B cell (primary cell): ENCODE results near the gene HELT. TPM values are rescaled to one million over a fixed set of nuclear protein-coding genes. Genes with fewer than 3 reads are reported as not detected.

Source experiments
- ATAC-seq: fragments of 200-7000 bp; cut with Tn5 transposase; one replicate; pipeline ENCODE4 v1.10.0; 2021; ENCODE audit warnings: low read depth, mild to moderate bottlenecking, moderate number of reproducible peaks, moderate library complexity
- CTCF ChIA-PET: fragments of 350-600 bp; sonication (Branson Sonifier 250); formaldehyde crosslinking; loops from one replicate; lab custom pipeline; 2021; ENCODE audit warnings: antibody characterized with exemption, inconsistent platforms; lab: Charles Lee
- POLR2A ChIA-PET: fragments of 350-600 bp; sonication (Branson Sonifier 250); formaldehyde crosslinking; loops from one replicate; lab custom pipeline; 2021; ENCODE audit warnings: antibody characterized with exemption; lab: Charles Lee
- DNase-seq: peaks from one replicate; pipeline ENCODE4 v3.0.0; 2013
- H2AFZ ChIP-seq: 2 replicates; pipeline ENCODE4 v1.6.1; 2012; ENCODE audit warnings: mild to moderate bottlenecking, low read depth, low read length; ENCODE audit not compliant: insufficient read depth, poor library complexity, severe bottlenecking
- H3K27ac ChIP-seq, 2 donors: 1 replicate in 1 of 2; 2 replicates in 1 of 2; pipeline ENCODE4 v1.5.1; 2012 to 2013; ENCODE audit warnings: low read length in 2 of 2, mild to moderate bottlenecking in 2 of 2, moderate library complexity in 1 of 2
- H3K27me3 ChIP-seq, 4 experiments: fragments of 200-600 bp in 1 of 4; sonication (generic) in 1 of 4; replicated peaks in 1 of 4; 1 replicate in 2 of 4; 2 replicates in 2 of 4; pipeline versions ENCODE4 v1.6.1 to v1.7.0; 2013 to 2016; ENCODE audit warnings: low read length in 3 of 4, mild to moderate bottlenecking in 2 of 4, mixed read lengths in 1 of 4, moderate library complexity in 1 of 4; ENCODE audit not compliant: insufficient read depth in 4 of 4, control insufficient read depth in 3 of 4; ENCODE audit errors: control extremely low read depth in 1 of 4
- H3K36me3 ChIP-seq, 2 experiments: replicated peaks in 1 of 2; 1 replicate in 1 of 2; 2 replicates in 1 of 2; pipeline versions ENCODE4 v1.6.1 to v1.7.1; 2013; ENCODE audit warnings: low read length in 1 of 2; ENCODE audit not compliant: insufficient read depth in 2 of 2, control insufficient read depth in 1 of 2; ENCODE audit errors: control extremely low read depth in 1 of 2, extremely low read depth in 1 of 2
- H3K4me1 ChIP-seq, 2 donors: fragments of 200-600 bp in 1 of 2; sonication (generic) in 1 of 2; 1 replicate in 1 of 2; 2 replicates in 1 of 2; pipeline versions ENCODE4 v1.5.1 to v1.6.1; 2013 to 2017; ENCODE audit warnings: low read length in 2 of 2; ENCODE audit not compliant: control insufficient read depth in 2 of 2, insufficient read depth in 2 of 2
- H3K4me2 ChIP-seq: replicated peaks from 2 replicates; pipeline ENCODE3; 2012; ENCODE audit warnings: mild to moderate bottlenecking, low read depth, low read length; ENCODE audit not compliant: poor library complexity, severe bottlenecking
- H3K4me3 ChIP-seq, 5 experiments: fragments of 200-600 bp in 1 of 5; sonication (generic) in 1 of 5; 1 replicate in 3 of 5; 2 replicates in 2 of 5; pipeline versions ENCODE4 v1.5.1 to v1.7.0; 2011 to 2016; ENCODE audit warnings: low read length in 4 of 5, mild to moderate bottlenecking in 4 of 5, low read depth in 2 of 5, control low read depth in 1 of 5, moderate library complexity in 1 of 5; ENCODE audit not compliant: insufficient read depth in 1 of 5; ENCODE audit errors: control extremely low read depth in 1 of 5, extremely low read depth in 1 of 5
- H3K79me2 ChIP-seq: fragments of 200-600 bp; sonication (generic); one replicate; pipeline ENCODE4 v1.6.0; 2016; ENCODE audit warnings: low read length; ENCODE audit not compliant: control insufficient read depth, insufficient read depth
- H3K9ac ChIP-seq: fragments of 200-600 bp; sonication (generic); 2 replicates; pipeline ENCODE4 v1.6.1; 2017; ENCODE audit warnings: mild to moderate bottlenecking, low read length, moderate library complexity
- H3K9me3 ChIP-seq, 3 donors: one replicate each; pipeline versions ENCODE4 v1.6.1 to v1.7.1; 2013; ENCODE audit warnings: low read length in 2 of 3; ENCODE audit not compliant: control insufficient read depth in 2 of 3, insufficient read depth in 1 of 3; ENCODE audit errors: control extremely low read depth in 1 of 3
- H4K20me1 ChIP-seq: 2 replicates; pipeline ENCODE4 v1.6.0; 2012; ENCODE audit warnings: mild to moderate bottlenecking, low read length; ENCODE audit not compliant: insufficient read depth, control insufficient read depth, poor library complexity, severe bottlenecking
- H3K27ac Mint-ChIP-seq: one replicate; pipeline ENCODE4 v1.8.0; 2021; ENCODE audit warnings: mixed read lengths
- H3K27me3 Mint-ChIP-seq: one replicate; pipeline ENCODE4 v1.8.0; 2021; ENCODE audit warnings: mixed read lengths
- H3K4me1 Mint-ChIP-seq: one replicate; pipeline ENCODE4 v1.8.0; 2021; ENCODE audit warnings: mixed read lengths
- H3K4me3 Mint-ChIP-seq: one replicate; pipeline ENCODE4 v1.8.0; 2021; ENCODE audit warnings: mixed read lengths
- H3K9me3 Mint-ChIP-seq: one replicate; pipeline ENCODE4 v1.8.0; 2022; ENCODE audit warnings: mixed read lengths; ENCODE audit not compliant: insufficient read depth
- EZH2 ChIP-seq: IDR thresholded peaks from 2 replicates; pipeline ENCODE4 v1.6.1; 2012; ENCODE audit warnings: borderline replicate concordance, low read depth, mild to moderate bottlenecking, moderate library complexity, low read length; ENCODE audit not compliant: insufficient read depth, poor library complexity, severe bottlenecking
- WGBS: methylation state at CpG from one replicate; pipeline ENCODE4 v1.1.5; 2013; ENCODE audit warnings: missing lambda C conversion rate; ENCODE audit not compliant: insufficient coverage; 5-methylcytosine and 5-hydroxymethylcytosine counted together
- intact Hi-C: fragments of 100-400 bp; cut with micrococcal nuclease; formaldehyde crosslinking; loops from one replicate; pipeline ENCODE4 v1.10.0; 2022
- polyA plus RNA-seq: library from polyadenylated mRNA; depleted of rRNA; stranded (reverse); fragments of >200 nt; gene quantifications from 2 replicates; pipeline ENCODE4 v1.2.3, GENCODE V29; 2012
- total RNA-seq, 2 donors: library from RNA; stranded (reverse); fragments of 120-200 nt in 1 of 2; gene quantifications; 1 replicate in 1 of 2; 2 replicates in 1 of 2; pipeline versions ENCODE4 v1.2.3 to v1.2.4, GENCODE V29; 2013 to 2022
- TF ChIP-seq, protein P1 (sequence below): fragments of 200-600 bp; IDR thresholded peaks from one replicate; pipeline ENCODE4 v1.8.0; 2022; ENCODE audit warnings: antibody characterized with exemption, mild to moderate bottlenecking

The HELT gene
- total and polyA plus RNA-seq, 2 donors (not counting 1 experiment from before 2014, with no cell fraction given), result not detected

DNA sequence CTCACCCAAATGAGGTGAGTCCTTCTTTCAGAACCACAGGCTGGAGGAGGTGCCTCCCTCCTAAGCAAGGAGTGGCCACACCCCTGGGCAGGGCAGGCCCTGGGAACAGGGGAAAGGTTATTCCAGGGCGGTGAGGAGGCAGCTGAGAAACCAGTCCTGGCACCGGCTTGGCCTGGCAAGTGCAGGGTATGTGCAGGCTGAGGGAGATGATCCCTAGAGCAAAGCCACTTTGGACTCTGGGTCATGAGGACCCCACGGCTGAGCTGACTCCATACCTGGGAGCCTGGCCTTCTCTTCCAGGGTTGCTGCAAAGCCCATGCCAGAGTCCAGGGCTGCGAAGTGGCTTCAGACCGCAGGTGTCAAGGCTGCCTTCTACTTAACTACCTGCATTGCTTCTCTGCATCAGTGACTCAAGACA, 49.5 kb upstream of the HELT start:
- peaks cover 9% of the 10 kb centered on the region for H3K9me3 Mint-ChIP-seq

DNA sequence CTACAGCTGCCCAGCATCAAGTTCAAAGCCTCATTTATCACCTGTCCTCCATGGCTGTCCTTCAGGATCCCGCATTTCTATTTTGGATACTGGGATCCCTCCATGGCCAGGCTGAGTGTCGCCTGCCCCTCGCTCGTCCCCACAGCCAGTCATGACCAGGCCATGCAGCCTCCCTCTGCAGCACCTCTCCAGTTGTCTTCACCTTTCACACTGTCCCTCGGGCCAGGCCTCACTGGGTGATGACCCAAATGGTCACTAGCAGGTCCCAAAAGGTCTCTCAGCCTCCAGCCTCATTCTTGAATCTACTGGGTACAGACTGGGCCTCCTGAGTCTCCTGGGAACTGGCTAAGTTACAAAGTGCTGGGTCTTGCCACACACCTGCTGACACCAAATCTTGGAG, 48.7 kb upstream of the HELT start:
- POLR2A ChIA-PET, result no interaction called here
- DNase-seq (no peak), ATAC-seq (no peak)
- Histone ChIP-seq H3K4me1 (no peaks in the 10 kb centered on the region), H2AFZ (no peak overlapping the region), H3K27ac (no peak overlapping the region), H3K4me2 (no peak overlapping the region), H3K9ac (no peak overlapping the region), H3K27me3 (peaks cover 0 to 2% (median 0%) of the 10 kb centered on the region in 4 experiments), H3K79me2 (no peaks in the 10 kb centered on the region), H3K4me3 (no peak overlapping the region), H3K9me3 (peaks cover 0 to 25% (median 1%) of the 10 kb centered on the region in 3 donors), H3K36me3 (no peaks in the 10 kb centered on the region), H4K20me1 (no peaks in the 10 kb centered on the region)
- H3K4me3 Mint-ChIP-seq, result no peak overlapping the region
- TF ChIP-seq EZH2, result no peak
- TF ChIP-seq, protein P1, sequence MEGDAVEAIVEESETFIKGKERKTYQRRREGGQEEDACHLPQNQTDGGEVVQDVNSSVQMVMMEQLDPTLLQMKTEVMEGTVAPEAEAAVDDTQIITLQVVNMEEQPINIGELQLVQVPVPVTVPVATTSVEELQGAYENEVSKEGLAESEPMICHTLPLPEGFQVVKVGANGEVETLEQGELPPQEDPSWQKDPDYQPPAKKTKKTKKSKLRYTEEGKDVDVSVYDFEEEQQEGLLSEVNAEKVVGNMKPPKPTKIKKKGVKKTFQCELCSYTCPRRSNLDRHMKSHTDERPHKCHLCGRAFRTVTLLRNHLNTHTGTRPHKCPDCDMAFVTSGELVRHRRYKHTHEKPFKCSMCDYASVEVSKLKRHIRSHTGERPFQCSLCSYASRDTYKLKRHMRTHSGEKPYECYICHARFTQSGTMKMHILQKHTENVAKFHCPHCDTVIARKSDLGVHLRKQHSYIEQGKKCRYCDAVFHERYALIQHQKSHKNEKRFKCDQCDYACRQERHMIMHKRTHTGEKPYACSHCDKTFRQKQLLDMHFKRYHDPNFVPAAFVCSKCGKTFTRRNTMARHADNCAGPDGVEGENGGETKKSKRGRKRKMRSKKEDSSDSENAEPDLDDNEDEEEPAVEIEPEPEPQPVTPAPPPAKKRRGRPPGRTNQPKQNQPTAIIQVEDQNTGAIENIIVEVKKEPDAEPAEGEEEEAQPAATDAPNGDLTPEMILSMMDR, result no peak
- intact Hi-C loops, result no loop called here
- 100% methylated on average over 5 of the region's 5 CpGs for whole genome bisulfite sequencing
- peaks cover 9% of the 10 kb centered on the region for H3K9me3 Mint-ChIP-seq
- CTCF ChIA-PET, result no interaction called here
- peaks cover 2% of the 10 kb centered on the region for H3K4me1 Mint-ChIP-seq
- no peak overlapping the region for H3K27ac Mint-ChIP-seq
- H3K27me3 Mint-ChIP-seq, result peaks cover 17% of the 10 kb centered on the region

More for the DNA sequence above, 49.5 kb upstream of the HELT start:
- H3K4me1 Mint-ChIP-seq, result peaks cover 2% of the 10 kb centered on the region
- Histone ChIP-seq H3K4me3 (no peak overlapping the region), H3K4me1 (no peaks in the 10 kb centered on the region), H3K9ac (no peak overlapping the region), H3K79me2 (no peaks in the 10 kb centered on the region), H3K9me3 (peaks cover 0 to 29% (median 1%) of the 10 kb centered on the region in 3 donors), H3K27me3 (peaks cover 0 to 2% (median 0%) of the 10 kb centered on the region in 4 experiments), H3K27ac (no peak overlapping the region), H3K4me2 (no peak overlapping the region), H4K20me1 (no peaks in the 10 kb centered on the region), H2AFZ (no peak overlapping the region), H3K36me3 (no peaks in the 10 kb centered on the region)
- TF ChIP-seq EZH2, result no peak
- TF ChIP-seq, protein P1, result no peak
- CTCF ChIA-PET, result no interaction called here
- H3K27ac Mint-ChIP-seq, result no peak overlapping the region
- POLR2A ChIA-PET, result no interaction called here
- DNase-seq (no peak), ATAC-seq (no peak)
- intact Hi-C loops, result no loop called here
- H3K27me3 Mint-ChIP-seq, result peaks cover 16% of the 10 kb centered on the region
- no peak overlapping the region for H3K4me3 Mint-ChIP-seq
- WGBS, result 95% methylated on average over 5 of the region's 5 CpGs
